HG03175 (cell line): ENCODE measurements around the gene GIMAP2.

Source experiments
- ATAC-seq: cut with Tn5 transposase; IDR thresholded peaks from one replicate; pipeline ENCODE4 v1.9.1; 2021; ENCODE audit warnings: mild to moderate bottlenecking, moderate library complexity; ENCODE audit not compliant: unreplicated experiment

GIMAP2 gene

DNA sequence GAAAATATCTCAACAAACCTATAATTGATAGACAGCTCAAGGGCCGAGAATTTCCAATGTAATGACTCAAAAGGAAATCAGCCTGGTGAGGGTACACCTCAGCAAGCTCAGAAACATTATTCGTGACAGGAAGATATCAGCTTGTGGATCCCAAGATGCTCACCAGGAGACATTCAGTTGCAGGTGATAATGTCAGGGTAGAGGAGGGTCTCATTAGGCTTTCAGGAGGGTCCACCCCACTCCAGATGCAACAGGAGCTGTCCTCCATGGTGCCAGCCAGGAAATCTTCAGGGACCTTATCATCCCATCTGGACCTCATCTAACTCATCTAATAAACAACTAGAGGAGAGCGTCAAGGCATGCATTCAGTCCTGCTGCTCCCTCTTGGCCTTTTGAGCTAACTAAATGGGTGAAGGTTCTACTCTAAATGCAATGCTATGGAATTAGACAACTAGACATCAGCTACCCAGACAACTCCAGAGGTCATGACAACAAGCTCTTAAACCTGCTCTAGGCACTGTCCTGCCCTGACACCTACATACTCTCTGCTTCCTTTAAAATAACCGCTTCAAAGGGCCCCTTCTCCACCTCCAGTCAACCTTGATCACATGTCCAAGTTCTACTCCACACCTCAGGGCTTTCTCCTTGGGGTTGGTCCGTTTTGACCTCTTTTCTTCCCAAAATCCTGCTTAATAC lies 47.4 kb downstream of the GIMAP2 start:
- ATAC-seq: no peak

DNA sequence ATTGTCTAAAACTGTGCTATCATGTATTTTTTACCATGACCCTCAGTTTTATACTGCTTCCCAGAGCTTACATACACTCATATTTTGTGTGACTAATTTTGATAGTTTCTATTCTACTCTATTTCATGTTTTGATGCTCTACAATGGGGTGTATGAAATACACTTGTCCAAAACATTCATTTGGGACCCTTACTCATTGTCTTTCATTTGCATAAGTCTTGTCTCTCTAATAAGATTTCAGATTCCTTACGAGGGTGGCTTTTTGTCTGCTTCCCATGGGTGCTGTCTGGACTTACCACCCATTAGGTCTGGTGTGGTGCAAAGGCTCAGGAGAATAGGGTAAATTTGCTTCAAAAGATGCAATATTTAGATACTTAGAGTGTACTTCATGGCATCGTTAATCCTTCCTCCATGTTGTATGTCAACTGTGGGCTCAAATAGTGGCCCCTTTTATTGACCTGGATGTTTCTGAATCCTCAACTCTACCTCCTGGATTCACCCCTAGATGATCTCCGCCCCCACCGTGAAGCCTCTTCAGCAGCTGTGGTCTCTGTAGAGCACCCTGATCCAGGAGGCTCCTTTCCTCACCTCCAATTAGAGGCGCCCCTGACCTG lies 48.1 kb downstream of the GIMAP2 start:
- no peak for ATAC-seq

DNA sequence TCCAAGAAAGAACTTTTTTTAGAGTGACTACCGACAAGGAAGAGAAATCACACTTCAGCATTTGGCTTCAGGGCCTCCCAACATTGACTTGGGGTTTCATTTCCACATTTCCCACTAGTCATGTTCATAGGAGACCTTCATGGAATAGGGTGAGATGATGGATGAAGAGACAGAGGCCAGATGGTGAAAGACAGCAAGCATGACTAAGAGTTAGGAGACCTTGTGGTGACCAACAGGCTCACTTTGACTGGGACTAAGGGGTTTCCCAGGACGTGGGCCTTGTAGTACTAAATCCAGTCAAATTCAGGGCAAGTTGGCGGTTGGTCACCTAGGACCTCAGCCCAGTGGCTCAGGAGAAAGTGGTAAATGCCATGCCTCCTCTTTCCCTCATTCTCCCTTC lies 48.7 kb downstream of the GIMAP2 start:
- ATAC-seq: no peak

DNA sequence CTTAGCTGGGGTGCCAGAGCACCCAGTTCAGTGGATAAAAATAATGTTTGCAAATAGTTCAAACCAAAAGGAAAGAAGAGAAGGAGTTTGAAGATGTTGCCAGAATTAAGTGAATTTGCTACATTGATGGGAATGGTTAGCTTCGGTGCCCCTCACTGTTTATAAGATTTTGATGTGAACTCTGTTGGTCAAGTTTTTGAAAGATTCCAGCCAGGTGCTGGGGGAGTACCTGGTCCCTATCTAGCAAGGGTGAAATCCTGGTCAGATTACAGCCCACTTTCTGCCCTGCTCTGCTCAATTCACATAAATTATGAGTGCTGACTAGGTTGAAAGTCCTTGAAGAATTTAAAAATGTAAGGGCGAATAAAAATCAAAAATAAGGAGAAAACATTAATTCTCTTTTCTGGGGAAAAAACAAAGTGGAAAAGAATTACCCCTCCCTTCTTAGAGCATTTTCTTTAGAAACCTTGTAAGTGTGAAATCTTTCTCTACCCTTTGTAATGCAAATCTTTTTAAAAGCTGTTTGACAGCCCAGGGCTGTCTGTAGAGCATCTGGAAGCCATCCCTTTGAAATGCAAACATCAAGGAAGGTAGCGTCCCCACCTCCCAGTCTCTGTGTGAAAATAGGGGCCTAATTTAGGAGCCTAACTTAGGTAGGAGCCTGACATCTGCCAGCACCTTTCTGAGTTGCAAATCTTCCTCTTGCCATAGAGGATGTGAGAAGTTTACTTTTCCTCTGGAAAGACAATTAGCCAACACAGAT lies 50.3 kb downstream of the GIMAP2 start:
- ATAC-seq: no peak

DNA sequence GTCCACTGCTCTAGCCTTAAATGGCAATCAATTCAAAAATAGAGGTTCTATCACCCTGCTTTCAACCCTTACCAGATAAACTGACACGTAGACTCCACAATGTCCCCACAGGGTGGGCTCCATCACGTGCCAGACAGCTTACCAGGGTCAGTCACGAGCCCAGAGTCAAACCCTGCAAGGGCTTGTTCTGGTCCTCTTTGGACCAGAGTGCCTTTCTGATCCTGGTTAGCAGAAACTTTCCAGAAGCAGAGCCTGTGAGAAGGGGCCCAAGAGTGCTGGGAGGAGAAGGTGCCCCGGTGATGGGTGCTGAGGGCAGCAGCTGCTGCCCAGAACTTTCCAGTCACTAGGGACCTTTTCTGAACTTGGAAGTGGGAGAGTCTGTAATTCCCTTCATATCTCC lies 51.4 kb downstream of the GIMAP2 start:
- ATAC-seq: no peak

DNA sequence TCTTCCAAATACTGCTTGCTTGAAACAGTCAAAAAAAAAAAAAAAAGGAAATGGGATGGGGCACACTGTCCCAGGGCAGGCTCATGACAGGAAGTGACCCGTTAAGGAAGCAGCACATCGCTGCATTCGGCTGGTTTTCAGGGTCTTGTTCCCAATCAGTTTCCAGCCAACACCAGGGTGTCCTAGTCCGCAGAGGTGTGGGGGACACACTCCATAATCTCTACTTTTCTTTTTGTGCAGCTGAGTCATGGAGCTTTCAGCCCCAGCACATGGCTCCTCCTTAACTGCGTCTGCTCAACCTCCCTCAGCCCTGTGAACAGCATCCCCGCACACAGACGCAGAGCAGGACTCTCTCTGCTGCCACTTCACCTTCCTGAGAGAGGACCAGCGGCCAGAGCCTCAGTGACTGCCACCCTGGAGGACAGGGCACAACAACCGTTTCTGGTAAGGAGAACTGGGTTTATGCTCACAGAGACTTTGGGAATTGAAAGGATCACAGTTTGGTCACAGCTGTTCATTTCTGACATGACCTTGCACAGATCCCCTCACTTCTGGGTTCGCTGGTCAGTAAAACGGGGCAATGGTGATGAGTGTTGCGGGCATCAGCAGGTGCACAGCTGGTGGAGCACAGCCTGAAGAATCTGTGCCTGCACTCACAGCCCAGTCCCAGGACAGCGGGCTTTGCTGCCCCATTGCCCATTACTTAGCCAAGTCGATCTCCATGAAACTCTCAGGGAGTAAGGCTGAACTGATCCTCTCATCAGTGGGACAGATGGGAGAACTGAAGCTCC lies 52.0 kb downstream of the GIMAP2 start, which contains the start of gene GIMAP5:
GIMAP5 (plus strand) TSS at position 154 of the 791 bp plus-strand sequence. CDS start 3,467 bp downstream, outside the sequence.
- ATAC-seq: no peak

DNA sequence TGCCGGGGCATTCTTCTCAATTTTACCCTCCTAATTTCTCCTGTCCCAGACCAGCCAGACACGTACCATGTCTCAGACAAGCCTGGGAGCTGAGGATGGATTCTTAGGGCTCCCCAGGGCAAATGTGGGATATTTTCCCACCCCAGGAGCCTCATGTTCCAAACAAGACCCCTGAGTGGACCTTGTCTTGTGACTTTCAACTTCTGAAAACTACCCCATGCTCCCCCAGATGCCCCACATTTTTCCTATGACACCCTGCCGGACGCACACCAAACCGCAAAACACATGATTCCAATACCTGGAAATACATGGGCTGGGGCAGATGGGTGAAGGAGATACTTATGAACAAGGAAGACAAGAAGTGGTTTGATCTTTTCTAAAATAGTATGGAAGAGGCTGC lies 52.6 kb downstream of the GIMAP2 start:
- ATAC-seq: no peak

DNA sequence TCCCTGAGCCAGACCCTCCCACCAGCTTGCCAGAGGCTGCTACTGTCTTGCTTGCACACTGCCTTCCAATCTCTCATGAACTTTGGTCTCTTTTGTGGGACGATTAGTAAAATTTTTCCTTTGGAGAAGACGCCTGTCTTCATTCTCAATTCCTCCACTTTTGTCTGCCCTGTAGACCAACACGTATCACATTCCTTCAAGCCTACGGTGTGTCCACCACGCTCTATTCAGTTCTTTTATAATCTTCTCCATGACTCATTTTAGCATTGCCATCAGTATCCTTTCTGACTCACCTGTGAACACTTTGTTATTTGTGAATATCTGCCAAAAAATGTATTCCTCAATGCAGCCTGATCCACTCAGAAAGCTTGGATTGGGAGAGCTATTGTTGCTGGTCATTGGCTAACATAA lies 53.1 kb downstream of the GIMAP2 start:
- no peak for ATAC-seq

DNA sequence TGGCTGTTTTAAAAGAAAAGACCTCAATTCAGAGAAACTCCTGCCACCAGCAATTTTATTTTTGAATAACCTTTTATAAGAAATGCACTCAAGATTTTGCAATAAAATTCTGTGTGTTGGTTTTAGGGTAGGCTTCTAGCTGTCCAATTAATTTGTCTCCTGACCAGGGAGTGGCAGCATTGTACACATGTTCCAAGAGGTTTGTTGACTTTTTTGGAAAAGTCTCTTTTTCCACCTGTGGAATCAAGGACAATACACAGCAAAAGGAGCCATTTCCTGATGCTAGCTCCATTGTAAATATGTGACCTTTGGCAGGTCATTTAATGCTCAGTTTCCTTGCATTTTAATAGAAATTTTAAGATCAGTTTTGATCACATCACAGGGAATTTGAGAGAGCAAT lies 53.5 kb downstream of the GIMAP2 start:
- ATAC-seq: no peak

DNA sequence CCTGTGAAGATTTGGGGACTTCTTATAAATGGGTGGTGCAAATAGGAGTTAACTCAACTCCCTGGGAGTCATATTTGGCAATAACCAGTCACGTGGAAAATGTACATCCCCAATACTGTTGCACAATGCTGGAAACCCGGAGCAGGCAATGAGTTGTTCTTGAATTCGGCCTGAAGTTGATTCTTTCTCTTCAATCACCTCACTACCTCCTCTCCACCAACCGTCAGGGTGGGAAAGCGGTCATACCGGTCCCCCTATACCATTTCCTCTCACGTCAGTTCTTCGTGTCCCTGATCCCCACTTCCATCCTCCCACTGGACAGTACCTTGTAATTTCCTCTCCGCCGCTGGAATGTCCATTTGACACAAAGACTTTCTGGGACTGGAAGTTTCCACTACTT lies 54.5 kb downstream of the GIMAP2 start:
- no peak for ATAC-seq

DNA sequence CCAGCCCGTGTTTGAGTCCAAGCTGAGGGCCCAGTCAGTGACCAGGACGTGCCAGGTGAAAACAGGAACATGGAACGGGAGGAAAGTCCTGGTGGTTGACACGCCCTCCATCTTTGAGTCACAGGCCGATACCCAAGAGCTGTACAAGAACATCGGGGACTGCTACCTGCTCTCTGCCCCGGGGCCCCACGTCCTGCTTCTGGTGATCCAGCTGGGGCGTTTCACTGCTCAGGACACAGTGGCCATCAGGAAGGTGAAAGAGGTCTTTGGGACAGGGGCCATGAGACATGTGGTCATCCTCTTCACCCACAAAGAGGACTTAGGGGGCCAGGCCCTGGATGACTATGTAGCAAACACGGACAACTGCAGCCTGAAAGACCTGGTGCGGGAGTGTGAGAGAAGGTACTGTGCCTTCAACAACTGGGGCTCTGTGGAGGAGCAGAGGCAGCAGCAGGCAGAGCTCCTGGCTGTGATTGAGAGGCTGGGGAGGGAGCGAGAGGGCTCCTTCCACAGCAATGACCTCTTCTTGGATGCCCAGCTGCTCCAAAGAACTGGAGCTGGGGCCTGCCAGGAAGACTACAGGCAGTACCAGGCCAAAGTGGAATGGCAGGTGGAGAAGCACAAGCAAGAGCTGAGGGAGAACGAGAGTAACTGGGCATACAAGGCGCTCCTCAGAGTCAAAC lies 56.9 kb downstream of the GIMAP2 start:
- ATAC-seq: no peak
